GM21723 (cell line): Measurements from ENCODE around the gene PACS1.
"Not testable (repeated sequence)": the region's sequence is repeated elsewhere in the genome, so short reads cannot be mapped to it uniquely, and the experiment has no call there.

Experiments
- ATAC-seq: cut with Tn5 transposase; IDR thresholded peaks from one replicate; pipeline ENCODE4 v1.9.1; 2021; ENCODE audit warnings: mild to moderate bottlenecking, moderate library complexity; ENCODE audit not compliant: unreplicated experiment

Gene PACS1

GRCh38 chr11:66106786-66107599 is 36.9 kb downstream of the PACS1 start:
- no peak for ATAC-seq

DNA sequence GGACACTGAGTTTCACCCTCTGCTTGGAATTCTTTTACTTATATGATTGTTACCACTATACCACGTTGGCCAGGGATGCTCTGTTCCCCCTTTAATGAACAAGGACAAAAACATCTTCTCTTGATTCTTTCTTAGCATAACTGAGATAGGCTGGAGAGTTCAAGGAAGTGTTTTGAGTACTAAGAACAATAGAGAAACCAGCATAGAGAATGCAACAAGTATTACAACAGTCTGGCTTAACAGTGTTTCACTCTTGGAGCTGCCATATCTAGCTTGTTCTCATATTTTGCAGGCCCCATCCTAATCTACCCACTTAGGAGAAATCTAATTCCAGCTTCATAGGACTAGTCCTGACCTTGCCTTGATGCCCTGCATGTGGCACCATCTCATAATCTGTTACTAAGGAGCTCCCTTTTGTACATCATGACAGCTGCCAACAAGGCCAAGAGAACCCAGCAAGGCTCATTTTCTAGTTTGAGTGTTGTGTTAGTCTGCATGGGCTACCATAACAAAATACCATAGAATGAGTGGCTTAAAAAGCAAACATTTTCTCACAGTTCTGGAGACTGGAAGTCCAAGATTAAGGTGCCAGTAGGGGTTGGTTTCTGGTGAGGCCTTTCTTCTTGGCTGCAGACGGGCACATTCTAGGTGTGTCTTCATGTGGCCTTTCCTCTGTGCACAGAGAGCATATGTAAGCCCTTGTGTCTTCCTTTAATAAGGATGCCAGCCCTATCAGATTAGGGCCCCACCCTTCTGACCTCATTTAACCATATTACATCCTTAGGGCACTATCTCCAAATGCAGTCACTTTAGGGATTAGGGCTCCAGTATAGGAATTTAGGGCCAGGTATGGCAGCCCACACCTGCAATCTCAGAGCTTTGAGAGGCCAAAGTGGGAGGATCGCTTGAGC is 37.8 kb downstream of the PACS1 start:
- ATAC-seq, result no peak

DNA sequence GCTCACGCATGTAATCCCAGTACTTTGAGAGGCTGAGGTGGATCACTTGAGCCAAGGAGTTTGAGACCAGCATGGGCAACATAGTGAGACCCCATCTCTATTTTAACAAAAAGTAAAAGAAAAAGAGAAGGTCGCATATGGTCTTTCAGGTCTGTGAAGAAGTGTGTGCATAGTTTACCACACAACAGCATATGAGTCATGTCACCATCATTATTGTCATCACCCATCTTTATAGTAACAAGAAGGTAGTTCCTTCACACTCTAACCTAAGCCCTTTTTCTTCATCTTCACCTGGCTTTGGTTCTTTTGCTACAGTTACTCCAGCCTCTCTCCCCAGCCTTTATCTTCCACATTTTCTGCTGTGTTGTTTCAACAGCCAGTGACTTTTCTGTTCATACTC is 39.2 kb downstream of the PACS1 start:
- no peak for ATAC-seq

DNA sequence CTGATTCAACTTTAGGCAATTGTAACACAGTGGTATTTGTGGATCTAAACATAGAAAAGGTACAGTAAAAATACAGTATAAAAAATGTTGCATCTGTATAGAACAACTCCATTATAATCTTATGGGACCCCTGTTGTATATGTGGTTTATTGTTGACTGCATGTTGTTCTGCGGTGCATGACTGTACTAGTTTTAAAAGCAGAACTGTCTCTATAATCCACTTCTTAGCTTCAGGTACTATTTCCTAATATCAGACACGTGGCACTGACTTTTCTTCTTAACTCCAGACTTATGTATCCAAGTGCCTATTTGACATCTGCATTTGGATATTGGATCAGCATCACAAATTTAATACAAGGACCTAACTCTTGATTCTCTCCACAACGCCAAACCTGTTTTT is 41.1 kb downstream of the PACS1 start:
- ATAC-seq, result no peak

DNA sequence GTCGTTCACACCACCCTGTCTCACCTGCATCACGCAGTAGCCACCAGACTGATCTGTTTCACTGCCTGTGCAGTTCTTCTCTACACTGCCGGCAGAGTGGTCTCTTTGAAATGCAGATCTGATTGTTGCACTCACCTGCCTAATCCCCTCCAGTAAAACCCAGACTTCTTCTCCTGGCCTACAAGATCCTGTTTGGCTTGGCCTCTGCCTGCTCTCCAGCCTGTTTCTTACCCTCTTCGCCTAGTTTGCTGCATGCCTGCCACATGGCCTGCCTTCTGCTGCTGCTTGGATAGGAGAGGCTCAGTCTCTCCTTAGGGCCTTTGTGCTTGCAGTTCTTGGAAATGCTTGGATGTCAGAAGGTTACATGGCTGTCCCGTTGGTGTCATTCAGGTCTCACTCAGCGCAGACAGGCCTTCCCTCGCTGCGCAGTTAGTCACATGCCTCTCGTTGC is 42.0 kb downstream of the PACS1 start:
- ATAC-seq, result no peak

- no peak for ATAC-seq
Measured at GRCh38 chr11:66112601-66113499, 42.8 kb downstream of the PACS1 start.

- not testable (repeated sequence) for ATAC-seq
Measured at GRCh38 chr11:66114957-66115356, 44.9 kb downstream of the PACS1 start.

- ATAC-seq, result peak; percentile 63
Measured at GRCh38 chr11:66115638-66116301, 45.7 kb downstream of the PACS1 start.

GRCh38 chr11:66116576-66117361 is 46.7 kb downstream of the PACS1 start:
- ATAC-seq, result no peak

GRCh38 chr11:66118847-66119246 is 48.8 kb downstream of the PACS1 start:
- ATAC-seq, result no peak

DNA sequence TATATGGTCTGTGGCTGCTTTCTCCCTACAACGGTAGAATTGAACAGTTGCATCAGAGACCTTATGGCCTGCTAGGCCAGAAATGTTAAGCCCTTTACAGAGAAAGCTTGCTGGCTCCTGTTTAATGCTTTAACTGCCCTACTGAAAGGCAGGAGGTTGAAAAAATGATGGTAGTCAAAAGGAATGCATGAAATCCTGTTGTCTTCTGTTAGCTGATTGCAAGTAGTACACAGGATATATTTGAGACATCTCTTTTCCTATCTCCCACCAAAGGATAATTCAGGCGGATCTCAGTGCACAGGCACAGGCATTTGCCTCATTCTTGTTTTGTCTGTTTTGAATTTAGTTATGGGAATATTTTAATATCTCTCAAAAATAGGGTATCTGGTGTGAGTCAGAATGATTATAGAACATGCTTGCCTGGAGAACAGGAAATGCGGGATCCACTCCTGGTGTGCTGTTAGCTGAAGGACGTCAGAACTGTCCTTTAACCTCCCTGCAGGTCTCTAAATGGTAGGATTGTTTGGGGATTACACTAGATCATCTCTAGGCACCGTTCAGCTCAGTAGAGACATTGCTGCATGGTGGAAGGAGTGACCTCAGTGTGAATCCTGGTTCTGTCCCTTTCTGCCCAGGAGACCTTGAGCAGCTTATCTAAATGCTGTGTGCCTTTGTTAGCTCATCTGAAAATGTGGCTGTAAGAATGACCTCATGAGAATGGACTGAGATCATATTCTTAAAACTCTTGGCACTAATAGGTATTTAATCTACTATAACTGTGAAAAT is 49.5 kb downstream of the PACS1 start:
- ATAC-seq, result no peak

- ATAC-seq, result no peak
Measured at GRCh38 chr11:66121466-66121865, 51.4 kb downstream of the PACS1 start.

DNA sequence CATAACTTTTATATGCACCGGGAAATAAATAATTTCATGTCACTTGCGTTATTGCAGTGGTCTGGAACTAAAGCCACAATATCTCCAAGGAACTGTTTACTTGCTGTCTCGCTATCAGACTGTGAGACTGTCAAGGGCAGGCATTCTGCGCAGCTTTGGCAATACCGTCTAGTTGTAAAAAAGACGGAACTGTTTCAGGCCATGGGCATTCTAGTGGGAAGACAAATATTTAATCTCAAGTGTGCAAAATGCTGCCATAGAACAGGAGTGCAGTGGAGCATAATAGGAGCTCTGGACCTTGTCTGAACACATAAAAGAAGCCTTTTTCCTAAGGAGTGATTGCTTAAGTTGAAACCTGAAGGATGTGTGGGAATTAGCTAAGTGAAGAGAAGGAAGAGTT is 53.8 kb downstream of the PACS1 start:
- no peak for ATAC-seq

DNA sequence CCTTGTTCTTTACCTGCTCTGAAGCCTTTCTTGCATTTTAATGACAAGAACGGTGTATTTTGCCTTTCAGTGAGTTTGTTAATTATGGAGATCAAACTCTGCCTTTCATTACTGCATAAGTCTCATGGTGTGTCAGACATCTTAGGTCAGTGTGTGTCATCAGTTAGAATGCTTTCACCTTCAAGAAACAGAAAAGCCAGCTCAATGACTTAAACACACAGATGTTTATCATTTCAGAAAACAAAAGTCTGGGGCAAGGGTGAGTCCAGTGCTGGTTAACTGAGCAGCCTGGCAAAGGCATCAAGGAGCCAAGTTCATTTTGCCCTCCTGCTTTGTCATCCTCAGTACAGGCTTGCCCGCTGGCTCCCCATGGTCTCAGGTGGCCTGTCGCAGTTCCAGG is 54.5 kb downstream of the PACS1 start:
- ATAC-seq, result no peak

GRCh38 chr11:66126064-66126463 is 56.0 kb downstream of the PACS1 start:
- peak; percentile 53 for ATAC-seq

GRCh38 chr11:66126808-66127555 is 56.9 kb downstream of the PACS1 start:
- ATAC-seq, result peak; percentile 50

- ATAC-seq, result no peak
Measured at GRCh38 chr11:66130978-66131377, 60.9 kb downstream of the PACS1 start.
